CD4-positive, alpha-beta memory T cell (primary cell): ENCODE results near the gene DIAPH1. TPM values are rescaled to one million over a fixed set of nuclear protein-coding genes. Genes with fewer than 3 reads are reported as not detected.

Experiments
- CTCF ChIA-PET: fragments of 350-600 bp; sonication (Branson Sonifier 250); formaldehyde crosslinking; loops from one replicate; lab custom pipeline; 2021; ENCODE audit warnings: inconsistent platforms; ENCODE audit not compliant: partially characterized antibody; lab: Charles Lee
- POLR2A ChIA-PET: fragments of 350-600 bp; sonication (Branson Sonifier 250); formaldehyde crosslinking; loops from one replicate; lab custom pipeline; 2021; ENCODE audit not compliant: partially characterized antibody; lab: Charles Lee
- DNase-seq, 5 donors: peaks; one replicate each; pipeline versions ENCODE4 v3.0.0 to v3.0.0-alpha.2; 2020 to 2022; ENCODE audit warnings: mixed read lengths in 1 of 5
- H3K27ac ChIP-seq: one replicate; pipeline ENCODE4 v1.7.0; 2013; ENCODE audit warnings: low read depth, low read length
- H3K27me3 ChIP-seq: 2 replicates; pipeline ENCODE4 v1.7.0; 2013; ENCODE audit warnings: mild to moderate bottlenecking, low read length, moderate library complexity; ENCODE audit not compliant: insufficient read depth
- H3K36me3 ChIP-seq: 2 replicates; pipeline ENCODE4 v1.7.0; 2013; ENCODE audit warnings: mild to moderate bottlenecking, low read length, moderate library complexity; ENCODE audit not compliant: insufficient read depth
- H3K4me1 ChIP-seq: 2 replicates; pipeline ENCODE4 v1.7.0; 2013; ENCODE audit warnings: mild to moderate bottlenecking, low read length, moderate library complexity; ENCODE audit not compliant: insufficient read depth
- H3K4me3 ChIP-seq, 2 donors: one replicate each; pipeline ENCODE4 v1.7.0; 2013; ENCODE audit warnings: low read length in 2 of 2, mild to moderate bottlenecking in 1 of 2
- H3K9me3 ChIP-seq, 2 donors: one replicate each; pipeline ENCODE4 v1.7.0; 2013; ENCODE audit warnings: low read length in 2 of 2, control low read depth in 1 of 2; ENCODE audit not compliant: control insufficient read depth in 1 of 2
- H3K27ac Mint-ChIP-seq, 7 donors: one replicate each; pipeline ENCODE4 v1.8.0; 2020 to 2021; ENCODE audit warnings: mixed read lengths in 7 of 7, mild to moderate bottlenecking in 6 of 7, inconsistent platforms in 3 of 7, moderate library complexity in 3 of 7
- H3K27me3 Mint-ChIP-seq, 2 donors: one replicate each; pipeline ENCODE4 v1.8.0; 2020 to 2021; ENCODE audit warnings: mixed read lengths in 2 of 2
- H3K36me3 Mint-ChIP-seq, 2 donors: one replicate each; pipeline ENCODE4 v1.8.0; 2020 to 2021; ENCODE audit warnings: mixed read lengths in 2 of 2, inconsistent platforms in 1 of 2, mild to moderate bottlenecking in 1 of 2
- H3K4me1 Mint-ChIP-seq, 4 donors: one replicate each; pipeline ENCODE4 v1.8.0; 2020 to 2021; ENCODE audit warnings: mixed read lengths in 4 of 4, mild to moderate bottlenecking in 1 of 4
- H3K4me3 Mint-ChIP-seq, 8 donors: one replicate each; pipeline ENCODE4 v1.8.0; 2020 to 2021; ENCODE audit warnings: mixed read lengths in 8 of 8, mild to moderate bottlenecking in 7 of 8, moderate library complexity in 6 of 8, inconsistent platforms in 3 of 8
- H3K9me3 Mint-ChIP-seq, 8 donors: one replicate each; pipeline ENCODE4 v1.8.0; 2020 to 2021; ENCODE audit warnings: mixed read lengths in 8 of 8, mild to moderate bottlenecking in 5 of 8, inconsistent platforms in 3 of 8, moderate library complexity in 1 of 8
- intact Hi-C: fragments of 100-400 bp; cut with micrococcal nuclease; formaldehyde crosslinking; loops from one replicate; pipeline ENCODE4 v1.15.1; 2023
- polyA plus RNA-seq, 2 donors: library from polyadenylated mRNA; unstranded; fragments of 300-500 nt; fragmentation: Illumina TruSeq; gene quantifications; one replicate each; pipeline ENCODE4 v1.2.3, GENCODE V29; 2021
- total RNA-seq, 2 experiments: library from RNA; stranded (reverse); gene quantifications; one replicate each; pipeline ENCODE4 v1.2.3, GENCODE V29; 2021

The DIAPH1 gene
- total and polyA plus RNA-seq, 4 experiments from 2014 or later: 81.5 to 211 (median 178) TPM

- Histone ChIP-seq H3K36me3 (no peaks in the 10 kb centered on the region), H3K27me3 (peaks cover 41% of the 10 kb centered on the region), H3K4me1 (peaks cover 20% of the 10 kb centered on the region), H3K27ac (no peak overlapping the region), H3K4me3 (no peak overlapping the region), H3K9me3 (no peaks in the 10 kb centered on the region)
- H3K4me1 Mint-ChIP-seq: peaks cover 7 to 18% (median 13%) of the 10 kb centered on the region in 4 donors
- ChIA-PET CTCF (interaction anchor here (0.8 kb wide), 1 partner anchor 13 kb away, joined by 4 read pairs; no protein-coding TSS in a partner anchor), POLR2A (no interaction called here)
- H3K9me3 Mint-ChIP-seq: no peaks in the 10 kb centered on the region
- H3K27ac Mint-ChIP-seq: no peak overlapping the region
- no peaks in the 10 kb centered on the region for H3K36me3 Mint-ChIP-seq
- no peak for DNase-seq
- no peak overlapping the region for H3K4me3 Mint-ChIP-seq
- intact Hi-C loops: no loop called here
- peaks cover 74 to 75% of the 10 kb centered on the region in 2 donors for H3K27me3 Mint-ChIP-seq
These were observed 131.7 kb downstream of the DIAPH1 start for GRCh38 chr5:141487131-141487530.

- no peaks in the 10 kb centered on the region for H3K36me3 ChIP-seq
- H3K4me3 Mint-ChIP-seq: peak overlapping the region in 1 of 8 donors; percentile 27
- peaks cover 36% of the 10 kb centered on the region for H3K27me3 ChIP-seq
- no peak overlapping the region for H3K27ac Mint-ChIP-seq
- H3K9me3 Mint-ChIP-seq: no peaks in the 10 kb centered on the region
- H3K9me3 ChIP-seq: no peaks in the 10 kb centered on the region
- intact Hi-C loops: no loop called here
- H3K4me3 ChIP-seq: no peak overlapping the region
- POLR2A ChIA-PET: no interaction called here
- H3K36me3 Mint-ChIP-seq: no peaks in the 10 kb centered on the region
- CTCF ChIA-PET: interaction anchor here (1.1 kb wide), 2 partner anchors 10 to 27 kb away, joined by 3 to 4 read pairs; partner anchors contain the start of gene PCDHGC3
- H3K27me3 Mint-ChIP-seq: peaks cover 70 to 73% of the 10 kb centered on the region in 2 donors
- H3K27ac ChIP-seq: no peak overlapping the region
- H3K4me1 Mint-ChIP-seq: peaks cover 5 to 14% (median 9%) of the 10 kb centered on the region in 4 donors
- DNase-seq: no peak
- peaks cover 10% of the 10 kb centered on the region for H3K4me1 ChIP-seq
These were observed 132.7 kb downstream of the DIAPH1 start for GRCh38 chr5:141486091-141486490.

DNA sequence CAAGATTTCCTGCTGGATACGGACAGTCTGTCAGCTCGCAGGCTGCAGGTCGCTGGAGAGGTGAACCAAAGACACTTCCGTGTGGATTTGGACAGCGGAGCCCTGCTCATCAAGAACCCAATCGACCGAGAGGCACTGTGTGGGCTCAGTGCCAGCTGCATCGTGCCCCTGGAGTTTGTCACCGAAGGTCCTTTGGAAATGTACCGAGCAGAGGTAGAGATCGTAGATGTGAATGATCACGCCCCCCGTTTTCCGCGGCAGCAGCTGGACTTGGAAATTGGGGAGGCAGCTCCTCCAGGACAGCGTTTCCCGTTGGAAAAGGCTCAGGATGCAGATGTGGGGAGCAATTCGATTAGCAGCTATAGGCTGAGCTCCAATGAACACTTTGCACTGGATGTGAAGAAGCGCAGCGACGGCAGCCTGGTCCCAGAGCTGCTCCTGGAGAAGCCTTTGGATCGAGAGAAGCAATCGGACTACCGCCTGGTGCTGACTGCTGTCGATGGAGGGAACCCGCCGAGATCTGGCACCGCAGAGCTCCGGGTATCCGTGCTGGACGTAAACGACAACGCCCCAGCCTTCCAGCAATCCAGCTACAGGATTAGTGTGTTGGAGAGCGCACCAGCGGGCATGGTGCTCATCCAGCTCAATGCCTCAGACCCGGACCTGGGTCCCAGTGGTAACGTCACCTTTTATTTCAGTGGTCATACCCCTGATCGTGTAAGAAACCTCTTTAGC lies 133.3 kb downstream of the DIAPH1 start:
- H3K4me3 Mint-ChIP-seq: peak overlapping the region in 6 of 8 donors; percentile 13 to 73 (median 40)
- Histone ChIP-seq H3K36me3 (no peaks in the 10 kb centered on the region), H3K4me1 (peaks cover 10% of the 10 kb centered on the region), H3K27me3 (peaks cover 32% of the 10 kb centered on the region), H3K9me3 (no peaks in the 10 kb centered on the region), H3K4me3 (no peak overlapping the region), H3K27ac (no peak overlapping the region)
- H3K27me3 Mint-ChIP-seq: peaks cover 69% of the 10 kb centered on the region in 2 donors
- ChIA-PET POLR2A (no interaction called here), CTCF (interaction anchor here (1.0 to 1.1 kb wide), 3 partner anchors 10 to 79 kb away, joined by 3 to 4 read pairs (median 3); partner anchors contain the start of gene PCDHGC3)
- no peak overlapping the region for H3K27ac Mint-ChIP-seq
- H3K9me3 Mint-ChIP-seq: no peaks in the 10 kb centered on the region
- intact Hi-C loops: no loop called here
- peaks cover 5 to 14% (median 9%) of the 10 kb centered on the region in 4 donors for H3K4me1 Mint-ChIP-seq
- DNase-seq: no peak
- no peaks in the 10 kb centered on the region for H3K36me3 Mint-ChIP-seq

- Mint-ChIP-seq H3K27ac (no peak within 1 kb of the TSS), H3K9me3 (no peaks in the 10 kb centered on the region), H3K4me3 (peak within 1 kb of the TSS in 7 of 8 donors; percentile 13 to 73 (median 52)), H3K4me1 (peaks cover 5 to 14% (median 9%) of the 10 kb centered on the region in 4 donors), H3K27me3 (peaks cover 64% of the 10 kb centered on the region in 2 donors), H3K36me3 (no peaks in the 10 kb centered on the region)
- Histone ChIP-seq H3K4me3 (no peak within 1 kb of the TSS), H3K9me3 (no peaks in the 10 kb centered on the region), H3K27me3 (peaks cover 32% of the 10 kb centered on the region), H3K4me1 (peaks cover 10% of the 10 kb centered on the region), H3K36me3 (no peaks in the 10 kb centered on the region), H3K27ac (no peak within 1 kb of the TSS)
- DNase-seq: no peak
- intact Hi-C loops: no loop called here
- ChIA-PET POLR2A (no interaction called here), CTCF (interaction anchor here (1.0 to 1.1 kb wide), 2 partner anchors 9 to 80 kb away, joined by 3 read pairs; partner anchors contain the start of gene PCDHGC3)
These were observed 134.0 kb downstream of the DIAPH1 start, which contains the start of gene PCDHGC4 for GRCh38 chr5:141484641-141485311. TSS of gene PCDHGC4 (plus strand) at chr5:141485030. CDS start at chr5:141485174, 144 bp downstream.

DNA sequence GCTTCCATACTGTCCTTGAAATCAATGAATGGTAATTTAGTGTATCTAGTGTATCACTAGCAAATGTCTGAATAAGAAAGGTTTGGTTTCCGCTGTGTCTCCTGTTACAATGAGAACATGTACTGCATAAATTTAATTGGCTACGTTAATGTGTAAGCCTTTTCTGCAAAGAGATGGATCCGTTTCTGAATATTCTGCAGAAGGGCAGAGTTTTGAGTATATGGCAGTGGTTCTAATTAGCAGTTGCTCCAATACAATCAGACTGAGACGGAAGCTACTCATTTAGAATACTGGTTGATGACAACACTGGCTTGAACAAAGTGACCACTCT lies 134.5 kb downstream of the DIAPH1 start:
- ChIA-PET POLR2A (no interaction called here), CTCF (interaction anchor here (1.0 kb wide), 1 partner anchor 80 kb away, joined by 3 read pairs; no protein-coding TSS in a partner anchor)
- Histone ChIP-seq H3K27ac (no peak overlapping the region), H3K4me1 (peaks cover 10% of the 10 kb centered on the region), H3K36me3 (no peaks in the 10 kb centered on the region), H3K27me3 (peaks cover 32% of the 10 kb centered on the region), H3K9me3 (no peaks in the 10 kb centered on the region), H3K4me3 (no peak overlapping the region)
- intact Hi-C loops: no loop called here
- Mint-ChIP-seq H3K36me3 (no peaks in the 10 kb centered on the region), H3K4me3 (peak overlapping the region in 3 of 8 donors; percentile 13 to 73 (median 49)), H3K4me1 (peaks cover 5 to 14% (median 9%) of the 10 kb centered on the region in 4 donors), H3K9me3 (no peaks in the 10 kb centered on the region), H3K27me3 (peaks cover 65% of the 10 kb centered on the region in 2 donors), H3K27ac (no peak overlapping the region)
- DNase-seq: no peak

DNA sequence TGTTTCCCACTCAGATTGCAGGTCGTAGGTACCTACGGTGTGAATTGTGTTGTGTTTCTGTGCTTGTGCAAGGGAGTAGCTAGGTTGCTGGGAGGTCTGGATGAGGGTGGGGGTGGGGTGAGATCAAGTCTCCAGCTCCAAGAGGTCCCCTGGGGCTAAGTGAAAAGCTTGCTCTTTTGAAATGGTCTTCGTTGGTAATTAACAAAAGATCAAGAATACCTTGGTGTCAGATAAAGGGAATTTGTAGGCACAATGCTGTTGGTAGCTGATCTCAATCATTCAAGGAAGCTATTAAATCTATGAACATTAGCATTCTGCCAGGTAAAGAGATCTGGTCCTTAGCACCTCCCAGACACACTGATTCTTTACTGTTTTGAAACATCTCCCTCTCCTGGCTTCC lies 134.9 kb downstream of the DIAPH1 start:
- Mint-ChIP-seq H3K27ac (no peak overlapping the region), H3K27me3 (peaks cover 63 to 64% of the 10 kb centered on the region in 2 donors), H3K36me3 (no peaks in the 10 kb centered on the region), H3K4me1 (peaks cover 5 to 14% (median 9%) of the 10 kb centered on the region in 4 donors), H3K9me3 (no peaks in the 10 kb centered on the region), H3K4me3 (no peak overlapping the region)
- ChIA-PET CTCF (no interaction called here), POLR2A (no interaction called here)
- no peak overlapping the region for H3K27ac ChIP-seq
- intact Hi-C loops: no loop called here
- peaks cover 10% of the 10 kb centered on the region for H3K4me1 ChIP-seq
- no peak overlapping the region for H3K4me3 ChIP-seq
- no peak for DNase-seq
- H3K27me3 ChIP-seq: peaks cover 32% of the 10 kb centered on the region
- no peaks in the 10 kb centered on the region for H3K36me3 ChIP-seq
- H3K9me3 ChIP-seq: no peaks in the 10 kb centered on the region

DNA sequence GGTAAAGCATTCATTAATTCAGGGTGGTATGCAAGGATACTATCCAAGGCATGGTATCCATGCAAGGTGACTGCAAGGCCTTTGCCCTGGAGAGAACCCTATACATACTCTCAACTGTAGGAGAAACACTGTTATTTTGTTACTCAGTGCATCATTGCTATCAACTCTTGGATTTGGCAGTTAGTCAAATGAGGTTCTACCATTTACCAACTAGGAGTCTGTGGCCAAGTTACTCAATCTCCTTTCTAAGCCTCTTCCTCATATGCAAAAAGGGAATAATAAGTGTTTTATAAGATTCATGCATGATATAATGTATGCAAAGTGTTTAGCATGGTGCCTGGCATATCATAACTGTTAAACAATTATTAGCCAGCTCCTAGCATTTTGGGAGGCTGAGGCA lies 139.0 kb downstream of the DIAPH1 start:
- H3K9me3 ChIP-seq: no peaks in the 10 kb centered on the region

More for the DNA sequence above, 139.0 kb downstream of the DIAPH1 start:
- Histone ChIP-seq H3K27ac (no peak overlapping the region), H3K27me3 (peaks cover 30% of the 10 kb centered on the region), H3K4me1 (peaks cover 26% of the 10 kb centered on the region), H3K4me3 (no peak overlapping the region), H3K36me3 (no peaks in the 10 kb centered on the region)
- H3K36me3 Mint-ChIP-seq: no peaks in the 10 kb centered on the region
- POLR2A ChIA-PET: no interaction called here
- H3K4me1 Mint-ChIP-seq: peaks cover 18 to 35% (median 30%) of the 10 kb centered on the region in 4 donors
- H3K4me3 Mint-ChIP-seq: no peak overlapping the region
- H3K27me3 Mint-ChIP-seq: peaks cover 51 to 56% of the 10 kb centered on the region in 2 donors
- intact Hi-C loops: no loop called here
- CTCF ChIA-PET: interaction anchor here (0.8 kb wide), 1 partner anchor 28 kb away, joined by 3 read pairs; no protein-coding TSS in a partner anchor
- no peaks in the 10 kb centered on the region for H3K9me3 Mint-ChIP-seq
- no peak for DNase-seq
- no peak overlapping the region for H3K27ac Mint-ChIP-seq
